Measurements from ENCODE around the gene PHC2. TPM values are rescaled to one million over a fixed set of nuclear protein-coding genes. Genes with fewer than 3 reads are reported as not detected.
"Not testable (repeated sequence)": the region's sequence is repeated elsewhere in the genome, so short reads cannot be mapped to it uniquely, and the experiment has no call there.

PHC2 gene
- total RNA-seq, 1 experiment from 2014 or later, result 142 TPM

DNA sequence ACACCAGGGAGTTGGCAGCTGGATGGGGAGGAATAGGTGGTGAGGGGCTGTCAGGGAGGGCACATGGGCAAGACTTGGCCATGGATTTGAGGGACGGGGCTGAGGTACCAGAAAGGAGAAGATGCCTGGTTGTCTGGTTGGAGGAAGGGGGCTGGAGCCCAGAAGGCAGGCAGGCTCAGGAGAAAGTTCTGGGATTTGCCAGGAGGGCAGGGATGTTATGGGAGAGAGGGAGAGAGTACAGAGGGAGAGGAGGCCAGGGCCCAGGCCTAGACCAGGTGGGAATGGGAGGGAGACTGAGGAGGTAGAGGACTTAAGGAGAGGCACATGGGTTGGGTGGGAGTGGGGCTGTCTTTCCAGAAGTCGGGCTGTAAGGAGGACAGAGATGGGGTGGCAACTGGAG lies 114.3 kb downstream of the PHC2 start:
- no peak for DNase-seq (ENCODE audit: low read depth)

DNA sequence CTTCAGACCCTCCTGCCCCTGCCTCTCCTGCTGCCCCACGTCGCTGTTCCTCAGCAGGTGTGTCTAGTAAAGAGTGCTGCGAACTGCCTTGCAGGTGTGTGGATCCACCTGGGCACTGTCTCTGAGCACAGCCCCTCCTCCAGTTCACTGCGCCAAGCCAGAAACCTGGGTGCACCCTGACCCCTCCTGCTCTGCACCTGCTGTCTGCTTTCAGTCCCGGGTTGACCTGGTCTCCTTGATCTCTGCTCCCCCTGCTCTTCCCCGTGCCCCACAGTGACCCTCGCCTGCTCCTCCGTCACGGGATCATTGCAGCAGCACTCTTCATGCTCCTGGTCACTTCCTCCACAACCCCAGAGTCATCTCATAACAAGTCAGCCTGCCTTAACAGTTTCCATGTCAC lies 116.5 kb downstream of the PHC2 start:
- DNase-seq (ENCODE audit: low read depth), result no peak

DNA sequence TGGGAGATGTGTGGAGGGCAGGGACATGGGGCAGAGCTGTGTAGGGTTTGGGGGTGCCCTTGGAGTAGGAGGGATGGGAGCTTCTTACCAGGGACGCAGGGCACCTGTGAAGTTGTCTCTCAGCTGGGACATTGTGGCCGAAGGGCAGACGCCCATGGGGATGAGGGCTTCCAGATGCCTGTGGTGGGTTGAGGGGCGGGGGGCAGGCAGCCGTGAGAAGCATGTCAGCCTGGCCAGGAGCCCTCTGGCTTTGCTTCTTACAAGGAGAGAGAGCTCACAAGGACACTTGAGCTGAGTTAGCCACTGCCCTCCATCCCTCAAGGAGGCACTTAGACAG lies 118.5 kb downstream of the PHC2 start:
- DNase-seq (ENCODE audit: low read depth), result no peak

DNA sequence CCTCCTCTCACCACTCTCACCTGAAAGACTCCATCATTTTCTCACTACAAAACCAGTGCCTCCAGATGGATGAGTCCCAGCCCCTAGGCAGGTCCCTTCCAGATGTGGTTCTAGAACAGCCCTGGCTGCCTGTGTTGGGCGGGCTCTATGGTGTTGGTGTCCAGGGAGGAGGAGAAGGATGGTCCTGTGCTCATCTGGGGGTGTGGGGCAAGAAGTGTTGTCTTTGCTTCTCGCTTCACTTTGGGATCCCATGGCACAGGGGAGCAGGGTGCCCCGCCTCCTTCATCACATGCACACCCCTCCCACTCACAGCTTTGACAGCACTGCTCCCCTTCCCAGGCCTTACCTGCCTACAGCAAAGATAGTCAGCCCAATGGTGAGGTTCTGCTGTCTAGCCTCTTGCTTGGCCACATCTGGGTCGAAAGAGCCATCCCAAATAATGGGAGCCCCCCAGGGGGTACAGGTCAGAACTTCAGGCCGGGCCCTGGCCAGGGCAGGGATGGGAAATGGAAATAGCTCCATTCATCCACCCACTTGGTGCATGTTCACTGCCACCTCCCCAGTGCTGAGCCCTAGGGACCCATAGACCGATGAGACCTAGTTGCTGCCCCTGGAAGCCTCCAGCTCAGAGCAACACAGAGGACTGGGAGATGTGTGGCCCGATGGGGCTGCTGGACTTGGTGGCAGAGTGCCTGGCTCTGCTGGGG lies 119.0 kb downstream of the PHC2 start:
- DNase-seq (ENCODE audit: low read depth), result no peak

DNA sequence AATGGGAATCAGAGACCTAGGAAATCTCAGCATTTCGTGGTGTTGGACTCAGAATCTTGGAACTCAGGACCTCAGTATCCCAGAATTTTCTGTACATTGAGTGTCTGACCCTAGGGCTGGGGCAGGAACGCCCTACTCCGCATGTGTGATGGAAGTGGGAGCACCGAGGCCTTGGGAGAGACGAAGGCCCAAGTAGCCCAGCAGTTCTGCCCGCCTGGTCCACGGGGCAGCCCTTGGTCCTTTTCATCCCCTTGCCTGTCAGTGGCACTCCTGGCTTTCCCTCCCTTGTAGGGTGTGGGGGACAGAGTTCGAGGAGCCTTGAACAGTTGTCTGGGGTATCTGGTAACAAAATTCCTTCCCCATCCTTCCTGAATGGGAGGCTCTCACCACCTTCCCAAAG lies 120.2 kb downstream of the PHC2 start:
- no peak for DNase-seq (ENCODE audit: low read depth)

DNA sequence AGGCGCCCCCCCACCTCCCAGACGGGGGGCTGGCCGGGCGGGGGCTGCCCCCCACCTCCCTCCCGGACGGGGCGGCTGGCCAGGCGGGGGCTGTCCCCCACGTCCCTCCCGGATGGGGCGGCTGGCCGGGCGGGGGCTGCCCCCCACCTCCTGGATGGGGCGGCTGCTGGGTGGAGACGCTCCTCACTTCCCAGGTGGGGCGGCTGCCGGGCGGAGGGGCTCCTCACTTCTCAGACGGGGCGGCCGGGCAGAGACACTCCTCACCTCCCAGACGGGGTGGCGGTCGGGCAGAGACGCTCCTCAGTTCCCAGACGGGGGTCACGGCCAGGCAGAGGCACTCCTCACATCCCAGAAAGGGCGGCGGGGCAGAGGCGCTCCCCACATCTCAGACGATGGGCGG lies 121.5 kb downstream of the PHC2 start:
- not testable (repeated sequence) for DNase-seq (ENCODE audit: low read depth)

DNA sequence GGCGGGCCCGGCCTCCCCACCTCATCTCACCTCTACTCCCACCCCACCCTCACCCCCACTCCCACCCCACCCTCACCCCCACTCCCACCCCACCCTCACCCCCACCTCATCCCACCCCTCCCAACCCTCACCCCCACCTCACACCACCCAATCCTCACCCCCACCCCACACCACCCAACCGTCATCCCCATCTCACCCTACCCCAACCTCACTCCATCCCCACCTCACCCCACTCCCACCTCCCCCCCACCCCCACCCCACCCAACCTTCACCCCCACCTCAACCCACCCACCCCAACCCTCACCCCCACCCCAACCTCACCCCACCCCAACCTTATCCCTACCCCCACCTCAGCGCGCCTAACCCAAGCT lies 123.4 kb downstream of the PHC2 start:
- DNase-seq (ENCODE audit: low read depth), result no peak

DNA sequence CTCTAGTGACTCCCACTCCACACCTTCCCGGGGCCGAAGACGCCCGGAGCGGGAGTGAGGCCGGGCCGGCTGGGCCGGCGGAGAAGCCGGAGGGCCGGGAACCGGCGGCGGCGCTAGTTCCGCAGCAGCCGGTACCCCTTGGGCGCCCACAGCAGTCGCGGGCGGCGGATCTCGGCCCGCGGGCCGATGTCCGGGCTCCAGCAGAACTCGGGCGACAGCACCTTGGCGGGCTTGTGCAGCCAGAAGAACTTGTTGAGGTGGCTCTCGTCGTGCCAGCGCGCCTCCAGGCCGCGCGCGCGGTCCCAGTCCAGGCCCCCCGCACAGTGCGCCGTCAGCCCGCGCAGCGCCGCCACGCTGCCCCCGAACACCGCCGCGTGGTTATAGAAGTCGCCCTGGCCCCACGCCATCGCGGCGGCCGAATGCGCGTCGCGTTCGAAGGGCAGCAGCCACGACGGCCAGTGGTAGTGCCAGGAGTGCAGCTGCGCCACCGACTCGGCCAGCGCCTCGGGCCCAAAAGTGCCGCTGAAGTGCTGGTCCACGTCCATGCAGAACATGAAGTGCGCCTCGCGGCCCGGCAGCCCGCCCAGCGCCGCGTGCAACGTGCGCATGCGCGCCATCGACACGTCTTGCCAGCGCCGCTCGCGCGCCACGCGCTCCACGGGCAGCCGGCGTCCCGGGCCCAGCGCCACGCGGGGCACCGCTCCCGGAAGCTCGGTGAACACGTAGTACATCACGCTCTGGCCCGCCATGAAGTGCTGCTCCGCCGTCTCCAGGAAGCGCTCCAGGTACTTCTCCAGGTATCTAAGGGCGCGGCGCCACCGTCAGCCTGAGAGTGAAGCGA lies 124.0 kb downstream of the PHC2 start:
- DNase-seq (ENCODE audit: low read depth), result no peak

DNA sequence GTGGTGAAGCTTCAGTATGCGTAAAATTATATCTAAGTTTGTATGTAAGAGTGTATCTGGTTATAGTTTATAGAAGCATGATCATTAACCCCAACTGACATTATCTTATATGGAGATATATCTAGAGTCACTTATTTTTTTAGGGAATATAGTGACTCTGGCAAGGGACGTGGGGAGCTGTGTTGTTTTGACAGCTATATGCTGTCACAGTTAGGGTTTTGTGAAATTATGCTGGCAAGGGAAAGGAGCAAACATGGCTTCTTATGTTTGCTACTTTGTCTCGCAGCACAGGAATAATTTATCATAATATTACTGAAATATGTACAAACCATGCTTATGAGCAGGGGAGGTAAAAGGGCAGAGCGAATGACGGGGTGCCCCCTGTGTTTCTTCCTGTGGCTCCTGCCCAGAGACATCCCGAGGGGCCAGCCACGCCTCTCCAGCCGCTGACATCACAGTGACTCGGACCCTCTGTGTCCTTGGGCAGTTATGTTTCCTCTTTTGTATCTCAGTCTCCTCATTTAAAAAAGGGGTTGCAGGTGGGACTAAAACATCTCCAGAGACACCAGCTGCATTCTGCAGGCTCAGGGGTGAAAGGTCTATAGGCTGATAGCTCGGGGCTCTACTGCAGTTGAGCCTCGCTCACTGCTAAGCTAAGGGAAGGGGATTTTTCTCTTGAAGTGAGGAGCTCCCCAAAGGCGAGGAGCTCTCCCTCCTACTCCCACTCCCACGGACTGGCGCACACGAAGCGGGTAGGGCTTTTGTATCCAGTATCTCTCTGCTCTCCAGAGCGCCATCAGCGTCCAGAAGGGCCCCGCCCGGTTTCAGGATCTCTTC lies 124.9 kb downstream of the PHC2 start:
- DNase-seq (ENCODE audit: low read depth), result no peak

DNA sequence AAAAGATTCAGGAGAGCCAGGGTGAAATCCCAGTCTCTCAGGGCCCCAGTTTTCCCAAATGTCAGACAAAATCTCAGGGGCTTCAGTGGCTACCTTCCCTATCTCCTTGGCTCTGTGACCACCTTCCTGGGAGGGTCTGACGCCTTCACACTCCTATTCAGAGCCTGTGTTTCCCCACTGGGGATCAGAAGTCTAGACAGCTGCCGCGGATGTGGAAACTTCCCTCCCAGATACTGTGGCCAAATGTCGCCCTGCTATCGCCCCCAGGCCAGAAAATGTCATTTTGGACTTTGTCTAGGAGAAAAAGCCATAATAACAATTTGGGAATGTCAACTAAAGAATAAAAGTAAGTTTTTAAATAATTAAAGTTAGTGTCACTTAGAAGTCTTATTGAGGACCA lies 125.9 kb downstream of the PHC2 start:
- no peak for DNase-seq (ENCODE audit: low read depth)

DNA sequence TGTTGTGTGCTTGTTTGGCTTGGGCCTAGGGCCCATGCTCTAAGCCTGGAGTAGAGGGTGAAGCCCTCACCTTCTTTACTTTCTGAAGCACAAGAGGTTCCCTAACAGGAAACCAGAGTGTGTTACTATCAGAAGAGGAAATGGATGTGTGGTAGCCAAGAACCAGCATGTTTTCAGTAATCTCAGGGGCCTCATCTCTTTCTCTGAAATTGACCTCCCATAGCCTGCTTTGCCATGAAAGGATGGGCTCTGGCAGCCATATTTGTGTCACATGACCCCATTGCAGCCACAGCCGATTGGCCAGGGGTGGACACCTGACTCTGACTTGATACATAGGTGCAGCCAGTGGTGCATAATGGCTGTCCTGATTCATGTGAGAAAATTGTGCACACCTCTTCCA lies 128.6 kb downstream of the PHC2 start:
- no peak for DNase-seq (ENCODE audit: low read depth)

DNA sequence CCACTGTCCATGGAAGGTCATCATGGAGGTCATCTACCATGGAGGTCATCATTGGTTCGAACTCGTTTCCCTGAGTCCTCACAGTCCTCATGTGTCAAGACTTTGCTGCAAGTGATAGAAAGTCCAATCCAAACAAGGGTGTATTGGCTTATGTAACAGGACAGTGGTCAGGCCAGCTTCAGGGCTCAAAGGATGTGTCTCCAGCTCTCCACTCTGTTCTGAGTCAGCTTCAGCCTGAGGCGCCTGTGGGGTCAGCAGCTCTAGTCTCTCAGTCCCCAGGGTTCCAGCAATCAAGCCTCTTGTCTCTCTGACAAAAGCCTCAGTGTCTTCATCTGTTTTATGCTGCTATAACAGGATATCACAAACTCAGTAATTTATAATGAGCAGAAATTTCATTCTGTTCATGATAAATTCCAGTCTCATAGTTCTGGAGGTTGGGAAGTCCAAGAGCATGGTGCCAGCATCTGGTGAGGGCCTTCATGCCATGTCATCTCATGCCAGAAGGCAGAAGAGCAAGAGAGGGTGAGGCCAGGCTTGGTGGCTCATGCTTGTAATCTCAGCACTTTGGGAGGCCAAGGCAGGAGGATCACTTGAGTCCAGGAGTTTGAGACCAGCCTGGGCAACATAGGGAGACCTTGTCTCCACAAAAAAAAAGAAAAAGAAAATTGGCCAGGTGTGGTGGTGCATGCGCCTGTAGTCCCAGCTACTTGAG lies 129.5 kb downstream of the PHC2 start:
- DNase-seq (ENCODE audit: low read depth), result peak; percentile 95

DNA sequence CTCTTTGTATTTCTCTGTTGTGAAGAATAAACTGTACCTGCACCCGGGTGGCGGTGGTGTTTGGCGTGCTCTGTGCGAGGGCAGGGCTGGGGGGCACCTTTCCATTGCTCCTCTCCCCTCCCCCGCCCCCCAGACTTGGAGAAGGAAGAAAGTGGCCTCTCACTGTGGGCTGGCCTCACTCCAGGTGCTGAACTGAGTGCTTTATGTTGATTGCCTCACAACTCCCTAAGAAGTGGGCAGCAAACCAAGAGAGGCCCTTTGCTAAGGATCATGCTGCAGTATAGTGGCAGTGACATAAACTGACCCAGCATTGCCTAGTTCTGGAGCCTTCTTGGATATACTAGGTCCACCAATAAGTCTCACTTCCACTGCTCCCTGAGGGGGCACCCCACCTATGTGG lies 130.2 kb downstream of the PHC2 start:
- peak; percentile 83 for DNase-seq (ENCODE audit: low read depth)

DNA sequence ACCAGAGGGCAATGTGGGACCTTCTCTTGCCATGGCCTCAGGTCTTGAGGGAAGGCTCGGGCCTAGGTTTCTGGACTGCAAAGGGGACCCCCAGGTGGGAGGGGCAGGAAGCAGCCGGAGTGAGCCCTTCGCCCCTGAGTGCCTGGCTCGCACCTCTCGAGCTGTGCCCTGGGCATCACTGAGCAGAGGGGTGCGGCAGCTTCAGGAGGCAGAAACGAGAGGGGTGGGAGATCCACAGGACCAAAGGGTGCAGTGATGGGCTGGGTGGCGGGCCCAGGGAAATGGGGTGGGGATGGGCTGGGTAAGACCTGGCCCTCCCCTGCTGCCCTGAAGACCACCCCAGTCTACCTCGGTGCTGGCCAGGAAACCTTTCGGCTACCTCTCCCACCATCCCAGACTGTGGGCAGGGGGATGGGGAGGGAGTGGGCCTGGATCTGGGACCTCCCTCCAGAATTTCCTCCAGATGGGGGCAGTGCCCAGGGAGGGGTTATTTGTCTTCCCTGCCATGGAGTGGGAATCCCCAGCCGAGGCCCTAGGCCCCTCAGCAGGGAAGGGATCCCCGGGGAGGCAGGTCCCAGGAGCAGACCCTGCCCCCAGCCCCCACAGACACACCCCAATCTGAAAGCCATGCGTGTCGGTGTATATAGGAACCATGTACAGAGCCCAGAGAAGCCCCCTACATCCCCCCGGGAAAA lies 131.3 kb downstream of the PHC2 start:
- DNase-seq (ENCODE audit: low read depth), result no peak

DNA sequence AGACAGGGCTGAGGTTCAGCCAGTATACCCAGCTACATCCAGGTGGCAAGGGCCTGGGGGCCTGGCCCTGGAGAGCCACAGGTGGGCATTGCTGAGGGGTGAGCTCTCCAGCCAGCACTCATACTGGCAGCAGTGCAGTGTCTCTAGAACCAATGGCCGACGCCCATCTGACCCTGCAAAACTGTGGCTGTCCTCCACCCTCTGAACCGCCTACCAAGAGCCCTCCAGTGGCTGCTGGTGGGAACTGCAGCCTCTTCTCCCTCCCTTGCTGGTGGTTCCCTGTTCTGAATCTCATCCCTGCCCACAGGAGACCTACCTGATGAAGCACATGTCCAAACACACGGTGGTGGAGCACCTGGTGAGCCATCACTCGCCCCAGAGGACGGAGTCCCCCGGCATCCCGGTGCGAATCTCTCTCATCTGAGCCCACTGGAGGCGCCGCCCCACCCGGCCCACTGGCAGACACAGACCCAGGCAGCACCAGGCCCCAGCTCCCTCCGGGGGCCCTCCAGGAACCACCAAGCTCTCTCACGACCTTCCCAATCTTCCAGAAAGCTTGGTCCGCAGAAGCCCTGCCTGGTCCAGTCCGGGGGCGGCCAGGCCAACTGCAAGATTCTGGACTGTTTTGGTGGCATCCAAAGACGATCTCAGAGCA lies 132.1 kb downstream of the PHC2 start:
- peak; percentile 65 for DNase-seq (ENCODE audit: low read depth)

DNA sequence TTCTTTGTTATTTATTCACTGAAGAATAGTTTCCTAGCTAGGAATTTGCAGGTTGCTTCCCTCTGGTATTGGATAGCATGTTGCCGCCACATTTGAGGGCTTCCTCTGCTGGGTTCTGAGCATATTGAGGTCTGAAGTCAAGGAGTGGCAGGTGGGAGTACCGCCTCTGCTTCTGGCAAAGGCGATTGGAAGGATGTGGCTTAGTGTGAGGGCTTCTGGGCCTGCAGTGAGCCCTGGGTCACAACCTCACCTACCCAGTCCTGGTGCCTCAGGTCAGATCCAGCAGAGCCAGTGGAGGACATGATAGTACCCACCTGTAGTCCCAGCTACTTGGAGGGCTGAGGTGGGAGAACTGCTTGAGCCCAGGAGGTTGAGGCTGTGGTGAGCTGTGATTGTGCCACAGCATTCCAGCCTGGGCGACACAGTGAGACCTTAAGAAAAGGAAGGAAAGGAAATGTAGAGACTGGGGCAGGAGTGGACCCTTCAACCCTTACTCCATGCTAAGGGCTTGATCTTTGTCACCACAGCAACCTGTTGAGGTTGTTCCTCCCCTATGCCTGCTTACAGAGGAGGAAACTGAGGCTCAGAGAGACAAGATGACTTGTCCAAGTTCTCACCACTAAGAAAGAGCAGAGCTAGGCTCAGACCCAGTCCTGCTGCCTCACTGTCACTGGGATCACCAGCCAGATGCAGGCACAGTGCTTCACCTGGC lies 132.8 kb downstream of the PHC2 start:
- no peak for DNase-seq (ENCODE audit: low read depth)

DNA sequence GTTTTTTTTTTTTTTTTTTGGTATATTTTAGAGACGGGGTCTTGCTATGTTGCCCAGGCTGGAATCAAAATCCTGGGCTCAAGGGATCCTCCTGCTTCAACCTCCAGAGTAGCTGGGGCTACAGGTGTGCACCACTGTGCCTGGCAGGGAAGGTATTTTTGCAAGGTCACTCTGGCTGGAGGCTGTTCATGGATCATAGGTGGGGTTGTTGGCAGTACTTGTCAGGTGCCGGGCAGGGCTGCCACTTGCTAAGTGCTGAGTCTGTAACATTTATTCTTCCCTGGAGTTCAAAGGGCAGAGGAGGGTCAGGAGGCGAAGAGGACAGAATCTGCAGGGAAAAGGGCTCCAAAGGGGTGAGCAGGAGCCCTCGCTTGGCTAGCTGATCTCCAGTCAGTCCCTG lies 134.1 kb downstream of the PHC2 start:
- no peak for DNase-seq (ENCODE audit: low read depth)

DNA sequence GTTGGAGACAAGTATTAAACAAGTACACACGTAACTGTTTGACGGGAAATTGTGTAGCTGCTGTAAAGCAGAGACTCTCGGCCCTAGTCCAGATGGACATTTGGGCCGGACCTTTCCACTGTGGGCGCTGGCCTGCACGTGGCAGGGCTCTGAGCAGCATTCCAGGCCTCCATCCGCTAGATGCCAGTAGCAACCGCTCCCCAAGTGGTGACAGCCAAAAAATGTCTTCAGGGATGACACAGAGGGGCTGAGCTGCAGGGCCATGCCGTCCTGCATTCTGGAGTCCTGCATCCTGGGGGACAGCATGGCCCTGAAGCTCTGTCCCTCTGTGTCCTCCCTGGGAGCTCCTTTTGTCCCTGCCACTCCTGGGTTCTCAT lies 134.8 kb downstream of the PHC2 start:
- DNase-seq (ENCODE audit: low read depth), result no peak

DNA sequence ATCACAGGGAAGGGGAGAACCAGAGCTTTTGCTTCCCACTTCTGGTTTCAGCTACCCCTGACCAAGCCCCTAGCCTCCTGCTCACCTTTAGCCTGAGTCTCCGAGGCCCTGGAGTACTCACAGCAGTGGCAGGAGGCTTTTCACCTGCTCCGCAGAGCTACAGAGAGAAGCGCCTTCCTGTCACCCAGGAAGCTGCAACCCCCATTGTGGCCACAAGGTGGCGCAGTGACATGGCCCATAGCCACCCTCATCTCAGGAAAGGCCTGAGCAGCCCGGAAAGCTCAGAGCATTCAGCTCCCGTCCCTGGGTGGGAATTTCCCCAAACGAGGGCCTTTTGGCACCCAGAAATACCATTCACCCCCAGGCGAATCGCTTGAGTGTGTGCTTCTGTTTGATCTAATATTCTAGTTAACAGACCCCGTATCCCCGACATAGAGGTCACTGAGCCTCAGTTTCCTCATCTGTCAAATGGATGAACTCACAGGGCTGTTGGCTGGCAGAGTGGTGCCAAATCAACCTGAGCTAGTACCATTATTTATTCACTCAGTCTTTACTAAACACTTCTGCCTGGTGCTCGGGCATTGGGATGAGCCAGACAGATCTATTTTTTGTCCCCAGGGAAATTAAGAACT lies 135.3 kb downstream of the PHC2 start:
- DNase-seq (ENCODE audit: low read depth), result peak; percentile 77

DNA sequence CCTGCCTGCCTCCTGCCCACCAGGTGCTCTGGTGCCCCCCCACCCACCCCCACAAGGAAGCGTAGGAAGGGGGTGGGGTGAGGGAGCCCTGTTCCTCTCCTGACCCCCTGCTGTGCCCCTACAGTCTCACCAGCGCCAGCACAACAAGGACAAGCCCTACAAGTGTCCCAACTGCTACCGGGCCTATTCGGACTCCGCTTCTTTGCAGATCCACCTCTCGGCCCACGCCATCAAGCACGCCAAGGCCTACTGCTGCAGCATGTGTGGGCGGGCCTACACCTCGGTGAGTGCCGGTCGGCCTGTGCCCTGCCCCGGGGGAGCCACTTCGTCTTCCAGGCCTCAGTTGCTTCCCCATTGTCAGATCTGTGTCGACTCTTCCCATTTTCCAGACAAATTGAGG lies 135.9 kb downstream of the PHC2 start:
- no peak for DNase-seq (ENCODE audit: low read depth)

Data from RPMI7951 (cell line).